GM23338 (cell line): ENCODE measurements around the gene ADAMTS8.

Source experiments
- CREB1 ChIP-seq: fragments of 250-450 bp; sonication (Bioruptor Pico); IDR thresholded peaks from 2 replicates; pipeline ENCODE4 v1.5.0; 2020; ENCODE audit warnings: low read depth, mild to moderate bottlenecking, moderate library complexity
- EZH2 ChIP-seq: fragments of 200-600 bp; sonication (generic); IDR thresholded peaks from one replicate; pipeline ENCODE4 v1.8.0; 2017; ENCODE audit warnings: antibody characterized with exemption, mild to moderate bottlenecking, low read depth; ENCODE audit not compliant: unreplicated experiment
- EZH2phosphoT487 ChIP-seq: fragments of 200-600 bp; sonication (generic); IDR thresholded peaks from one replicate; pipeline ENCODE4 v1.8.1; 2018; ENCODE audit warnings: antibody characterized with exemption; ENCODE audit not compliant: unreplicated experiment
- JUNB ChIP-seq: IDR thresholded peaks from one replicate; pipeline ENCODE4 v1.6.1; 2016; ENCODE audit warnings: antibody characterized with exemption; ENCODE audit not compliant: unreplicated experiment
- POLR2AphosphoS5 ChIP-seq: IDR thresholded peaks from 2 replicates; pipeline ENCODE4 v1.6.1; 2016; ENCODE audit warnings: antibody characterized with exemption, low read depth
- REST ChIP-seq: IDR thresholded peaks from one replicate; pipeline ENCODE4 v1.6.1; 2018; ENCODE audit warnings: antibody characterized with exemption; ENCODE audit not compliant: unreplicated experiment
- STAT1 ChIP-seq: IDR thresholded peaks from one replicate; pipeline ENCODE4 v1.6.1; 2016; ENCODE audit warnings: antibody characterized with exemption; ENCODE audit not compliant: unreplicated experiment
- ZNF114 ChIP-seq: fragments of 250-450 bp; sonication (Bioruptor Pico); IDR thresholded peaks from 2 replicates; pipeline ENCODE4 v1.5.0; 2020; ENCODE audit warnings: mild to moderate bottlenecking, moderate library complexity
- TF ChIP-seq, protein P1 (sequence below), 2 experiments: fragments of 200-600 bp in 1 of 2; sonication (generic) in 1 of 2; conservative IDR thresholded peaks; 2 replicates each; pipeline versions ENCODE4 v1.5.1 to v1.6.1; 2016 to 2017; ENCODE audit warnings: antibody characterized with exemption in 2 of 2, low read depth in 2 of 2, mild to moderate bottlenecking in 2 of 2, moderate library complexity in 1 of 2

GRCh38 chr11:130423541-130424142 is 4.8 kb downstream of the ADAMTS8 start:
- no peak for TF ChIP-seq EZH2phosphoT487
- TF ChIP-seq, protein P1, sequence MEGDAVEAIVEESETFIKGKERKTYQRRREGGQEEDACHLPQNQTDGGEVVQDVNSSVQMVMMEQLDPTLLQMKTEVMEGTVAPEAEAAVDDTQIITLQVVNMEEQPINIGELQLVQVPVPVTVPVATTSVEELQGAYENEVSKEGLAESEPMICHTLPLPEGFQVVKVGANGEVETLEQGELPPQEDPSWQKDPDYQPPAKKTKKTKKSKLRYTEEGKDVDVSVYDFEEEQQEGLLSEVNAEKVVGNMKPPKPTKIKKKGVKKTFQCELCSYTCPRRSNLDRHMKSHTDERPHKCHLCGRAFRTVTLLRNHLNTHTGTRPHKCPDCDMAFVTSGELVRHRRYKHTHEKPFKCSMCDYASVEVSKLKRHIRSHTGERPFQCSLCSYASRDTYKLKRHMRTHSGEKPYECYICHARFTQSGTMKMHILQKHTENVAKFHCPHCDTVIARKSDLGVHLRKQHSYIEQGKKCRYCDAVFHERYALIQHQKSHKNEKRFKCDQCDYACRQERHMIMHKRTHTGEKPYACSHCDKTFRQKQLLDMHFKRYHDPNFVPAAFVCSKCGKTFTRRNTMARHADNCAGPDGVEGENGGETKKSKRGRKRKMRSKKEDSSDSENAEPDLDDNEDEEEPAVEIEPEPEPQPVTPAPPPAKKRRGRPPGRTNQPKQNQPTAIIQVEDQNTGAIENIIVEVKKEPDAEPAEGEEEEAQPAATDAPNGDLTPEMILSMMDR (conservative IDR thresholded peaks at IDR 0.05; ENCODE audit: low read depth in 2 of 2): no peak
- no peak for TF ChIP-seq CREB1 (CRISPR knock-in tag)
- TF ChIP-seq POLR2AphosphoS5: no peak
- TF ChIP-seq REST: no peak
- TF ChIP-seq JUNB: no peak
- no peak for TF ChIP-seq EZH2
- no peak for TF ChIP-seq ZNF114
- no peak for TF ChIP-seq STAT1
